Thyroid gland (tissue), 4 donors: ENCODE results near the gene SLC15A1.

Experiments used
- CTCF ChIP-seq, 6 experiments: fragments of 200-600 bp in 3 of 6; fragments of 450-650 bp in 3 of 6; sonication (generic) in 3 of 6; IDR thresholded peaks; one replicate each; pipeline ENCODE4 v1.5.1; 2016 to 2019; ENCODE audit warnings: antibody characterized with exemption in 6 of 6, mild to moderate bottlenecking in 2 of 6, inconsistent platforms in 1 of 6, moderate library complexity in 1 of 6
- POLR2A ChIP-seq, 2 donors: fragments of 450-650 bp; IDR thresholded peaks; one replicate each; pipeline ENCODE4 v1.6.1; 2017; ENCODE audit warnings: antibody characterized with exemption in 2 of 2, mild to moderate bottlenecking in 2 of 2, moderate library complexity in 1 of 2

- no peak for TF ChIP-seq CTCF (IDR thresholded peaks at IDR 0.05)
- TF ChIP-seq POLR2A (IDR thresholded peaks at IDR 0.05) = no peak
Observed at GRCh38 chr13:98656223-98656622, 96.2 kb downstream of the SLC15A1 start.
